ENCODE results near the gene FBXO17.

The FBXO17 gene

GRCh38 chr19:38959618-38960017 is 15.9 kb downstream of the FBXO17 start:
- no peaks in the 10 kb centered on the region for H3K36me3 ChIP-seq (replicated peaks)
- no peak overlapping the region for H3K27ac ChIP-seq
- in situ Hi-C loops (cut with HindIII; ENCODE audit: low pct_ligation_motif_present, low sequenced_read_pairs): no loop called here
- no peak overlapping the region for H3K4me3 ChIP-seq (ENCODE audit: low read depth, low read length)
- H3K27me3 ChIP-seq (replicated peaks): no peaks in the 10 kb centered on the region
- no peak for DNase-seq
- no peak for TF ChIP-seq CTCF (IDR thresholded peaks at IDR 0.05; ENCODE audit: low read depth, low read length, missing control alignments)

- no peak for DNase-seq
- Histone ChIP-seq H3K27me3 (replicated peaks) (no peaks in the 10 kb centered on the region), H3K27ac (no peak overlapping the region), H3K36me3 (replicated peaks) (no peaks in the 10 kb centered on the region), H3K4me3 (ENCODE audit: low read depth, low read length) (no peak overlapping the region)
- in situ Hi-C loops (cut with HindIII; ENCODE audit: low pct_ligation_motif_present, low sequenced_read_pairs): no loop called here
- TF ChIP-seq CTCF (IDR thresholded peaks at IDR 0.05; ENCODE audit: low read depth, low read length, missing control alignments): no peak
Measured at GRCh38 chr19:38958301-38958700, 17.2 kb downstream of the FBXO17 start.

GRCh38 chr19:38956264-38956663 is 19.3 kb downstream of the FBXO17 start:
- no peaks in the 10 kb centered on the region for H3K27me3 ChIP-seq (replicated peaks)
- H3K27ac ChIP-seq: no peak overlapping the region
- no peak overlapping the region for H3K4me3 ChIP-seq (ENCODE audit: low read depth, low read length)
- TF ChIP-seq CTCF (IDR thresholded peaks at IDR 0.05; ENCODE audit: low read depth, low read length, missing control alignments): no peak
- DNase-seq: no peak
- H3K36me3 ChIP-seq (replicated peaks): no peaks in the 10 kb centered on the region
- in situ Hi-C loops (cut with HindIII; ENCODE audit: low pct_ligation_motif_present, low sequenced_read_pairs): no loop called here

- no peak overlapping the region for H3K27ac ChIP-seq
- no peak for DNase-seq
- in situ Hi-C loops (cut with HindIII; ENCODE audit: low pct_ligation_motif_present, low sequenced_read_pairs): no loop called here
- no peaks in the 10 kb centered on the region for H3K36me3 ChIP-seq (replicated peaks)
- H3K4me3 ChIP-seq (ENCODE audit: low read depth, low read length): no peak overlapping the region
- no peak for TF ChIP-seq CTCF (IDR thresholded peaks at IDR 0.05; ENCODE audit: low read depth, low read length, missing control alignments)
- H3K27me3 ChIP-seq (replicated peaks): no peaks in the 10 kb centered on the region
Measured at GRCh38 chr19:38953677-38954076, 21.9 kb downstream of the FBXO17 start.

- Histone ChIP-seq H3K27me3 (replicated peaks) (no peaks in the 10 kb centered on the region), H3K4me3 (ENCODE audit: low read depth, low read length) (no peak overlapping the region), H3K36me3 (replicated peaks) (no peaks in the 10 kb centered on the region), H3K27ac (no peak overlapping the region)
- in situ Hi-C loops (cut with HindIII; ENCODE audit: low pct_ligation_motif_present, low sequenced_read_pairs): no loop called here
- no peak for DNase-seq
- TF ChIP-seq CTCF (IDR thresholded peaks at IDR 0.05; ENCODE audit: low read depth, low read length, missing control alignments): peak; percentile 57
Measured at GRCh38 chr19:38952395-38953165, 23.0 kb downstream of the FBXO17 start.

- no peaks in the 10 kb centered on the region for H3K27me3 ChIP-seq (replicated peaks)
- H3K4me3 ChIP-seq (ENCODE audit: low read depth, low read length): no peak overlapping the region
- H3K36me3 ChIP-seq (replicated peaks): peaks cover 2% of the 10 kb centered on the region
- in situ Hi-C loops (cut with HindIII; ENCODE audit: low pct_ligation_motif_present, low sequenced_read_pairs): no loop called here
- DNase-seq: no peak
- H3K27ac ChIP-seq: no peak overlapping the region
- no peak for TF ChIP-seq CTCF (IDR thresholded peaks at IDR 0.05; ENCODE audit: low read depth, low read length, missing control alignments)
Measured at GRCh38 chr19:38951187-38951586, 24.4 kb downstream of the FBXO17 start.
